ENCODE measurements around the gene STYK1.

The STYK1 gene, protein sequence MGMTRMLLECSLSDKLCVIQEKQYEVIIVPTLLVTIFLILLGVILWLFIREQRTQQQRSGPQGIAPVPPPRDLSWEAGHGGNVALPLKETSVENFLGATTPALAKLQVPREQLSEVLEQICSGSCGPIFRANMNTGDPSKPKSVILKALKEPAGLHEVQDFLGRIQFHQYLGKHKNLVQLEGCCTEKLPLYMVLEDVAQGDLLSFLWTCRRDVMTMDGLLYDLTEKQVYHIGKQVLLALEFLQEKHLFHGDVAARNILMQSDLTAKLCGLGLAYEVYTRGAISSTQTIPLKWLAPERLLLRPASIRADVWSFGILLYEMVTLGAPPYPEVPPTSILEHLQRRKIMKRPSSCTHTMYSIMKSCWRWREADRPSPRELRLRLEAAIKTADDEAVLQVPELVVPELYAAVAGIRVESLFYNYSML

DNA sequence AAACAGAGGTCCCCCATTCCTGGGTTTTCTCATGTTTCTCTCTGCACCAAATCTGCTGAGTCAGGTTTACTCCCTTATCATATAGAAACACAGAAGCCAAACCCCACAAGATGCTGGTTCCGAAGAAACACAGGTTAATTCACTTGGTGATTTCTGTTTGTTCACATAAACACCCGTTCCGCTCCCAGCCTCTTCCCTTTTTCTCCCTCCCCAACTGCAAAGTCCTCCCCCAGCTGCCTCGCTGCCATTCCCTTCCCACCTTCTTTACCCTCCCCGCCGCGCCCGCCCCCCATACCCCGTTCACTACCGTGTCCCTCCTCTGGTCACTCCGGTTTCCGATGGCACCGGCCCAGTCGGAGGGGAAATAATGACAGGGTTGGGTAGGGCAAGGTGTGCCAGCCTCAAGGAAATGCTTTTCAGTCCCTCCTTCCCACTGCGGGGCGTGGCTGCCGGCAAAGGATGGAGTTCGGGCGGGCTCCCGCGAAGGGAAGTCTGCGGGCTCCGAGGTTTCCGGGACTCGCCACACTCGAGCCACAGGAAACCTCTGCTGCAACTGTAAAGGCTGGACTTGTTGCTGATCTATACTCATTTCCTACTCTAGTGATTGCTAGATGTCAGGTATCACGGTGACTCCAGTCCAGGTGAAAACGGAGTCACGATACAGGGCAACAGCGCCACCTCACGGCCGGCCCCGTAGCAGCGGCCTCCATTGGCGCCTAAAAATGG is at the start of gene STYK1:
TSS of gene STYK1 (minus strand) at position 394 of the 726 bp plus-strand sequence. CDS start 39,434 bp downstream, outside the sequence.
- Mint-ChIP-seq H3K36me3 (ENCODE audit: low read depth) (no peaks in the 10 kb centered on the region), H3K4me3 (peak within 1 kb of the TSS; percentile 66), H3K9me3 (no peaks in the 10 kb centered on the region), H3K4me1 (ENCODE audit: low read depth) (peaks cover 33% of the 10 kb centered on the region), H3K27ac (no peak within 1 kb of the TSS), H3K27me3 (peaks cover 73% of the 10 kb centered on the region)
- intact Hi-C loops (cut with micrococcal nuclease): no loop called here

DNA sequence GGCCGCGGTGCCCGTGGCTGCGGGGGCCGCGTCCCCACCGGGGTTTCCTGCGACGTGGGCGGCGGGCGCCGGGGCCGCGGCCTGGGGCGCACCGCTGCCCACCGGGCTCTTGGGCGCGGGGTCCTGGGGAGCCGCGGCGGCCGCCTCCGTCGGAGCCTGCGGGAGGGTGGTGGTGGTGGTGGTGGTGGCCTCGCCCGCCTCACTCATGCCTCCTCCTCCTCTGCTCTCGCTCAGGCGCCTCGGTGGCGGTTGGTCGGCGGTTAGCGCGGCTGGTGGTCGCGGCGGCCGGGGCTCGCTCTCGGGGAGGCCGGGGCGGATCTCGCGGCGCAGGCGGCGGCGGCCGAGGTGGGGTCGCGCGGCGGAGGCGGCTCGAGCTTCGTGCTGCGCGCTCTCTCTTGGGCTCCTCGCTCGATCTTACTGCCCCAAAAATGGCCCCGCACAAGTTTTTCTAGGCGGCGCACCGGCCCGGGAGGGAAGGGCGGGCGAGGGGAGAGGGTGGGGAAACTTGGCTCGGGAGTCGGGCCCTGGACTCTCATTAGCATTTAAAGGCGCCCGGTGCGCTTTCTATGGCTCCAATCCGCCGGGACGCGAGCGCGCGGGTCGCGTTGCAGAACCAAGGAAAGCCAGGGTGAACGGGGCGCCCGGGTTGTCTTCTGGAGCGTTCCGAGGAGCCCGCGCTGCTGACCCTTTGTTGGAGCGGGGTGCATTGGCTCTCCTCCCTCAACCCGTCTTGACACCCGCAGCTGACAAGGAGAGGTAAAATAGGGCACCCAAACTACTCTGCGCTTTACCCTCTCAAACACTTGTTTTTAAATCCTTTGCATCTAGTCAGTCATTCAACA is 49.3 kb upstream of the STYK1 start, which contains the start of gene YBX3:
TSS of gene YBX3 (minus strand) at position 419 of the 842 bp plus-strand sequence. CDS start at position 207, 212 bp downstream.
- intact Hi-C loops (cut with micrococcal nuclease): loop anchor here (10.0 kb wide), 1 partner anchor 108 kb away; the partner anchor contains the start of gene MAGOHB
- H3K4me1 Mint-ChIP-seq (ENCODE audit: low read depth): peaks cover 29% of the 10 kb centered on the region
- H3K36me3 Mint-ChIP-seq (ENCODE audit: low read depth): peaks cover 14% of the 10 kb centered on the region
- no peaks in the 10 kb centered on the region for H3K9me3 Mint-ChIP-seq
- peaks cover 15% of the 10 kb centered on the region for H3K27me3 Mint-ChIP-seq
- peak within 1 kb of the TSS; percentile 96 for H3K27ac Mint-ChIP-seq
- peak within 1 kb of the TSS; percentile 96 for H3K4me3 Mint-ChIP-seq

DNA sequence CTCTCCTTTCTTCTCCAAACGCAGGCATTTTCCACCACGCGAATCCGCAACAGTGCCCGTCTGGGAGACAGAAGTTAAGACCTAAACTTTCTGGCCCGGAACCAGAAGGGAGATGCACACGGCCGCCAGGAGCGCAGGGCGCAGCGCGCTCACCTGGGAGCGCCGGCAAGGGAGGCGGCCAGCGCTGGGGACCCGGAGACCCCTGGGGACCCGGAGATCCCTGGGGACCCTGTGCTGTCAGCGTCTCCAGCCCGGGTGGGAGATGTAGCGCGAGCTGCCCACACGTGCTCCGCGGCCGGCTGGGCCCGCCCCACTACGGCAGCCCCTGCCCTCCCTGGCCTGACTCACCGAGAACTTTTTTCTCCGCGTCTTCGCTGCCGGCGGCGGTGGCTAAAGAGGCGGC is 48.7 kb upstream of the STYK1 start:
- H3K27me3 Mint-ChIP-seq: peaks cover 12% of the 10 kb centered on the region
- H3K4me1 Mint-ChIP-seq (ENCODE audit: low read depth): peaks cover 32% of the 10 kb centered on the region
- H3K27ac Mint-ChIP-seq: peak overlapping the region; percentile 96

DNA sequence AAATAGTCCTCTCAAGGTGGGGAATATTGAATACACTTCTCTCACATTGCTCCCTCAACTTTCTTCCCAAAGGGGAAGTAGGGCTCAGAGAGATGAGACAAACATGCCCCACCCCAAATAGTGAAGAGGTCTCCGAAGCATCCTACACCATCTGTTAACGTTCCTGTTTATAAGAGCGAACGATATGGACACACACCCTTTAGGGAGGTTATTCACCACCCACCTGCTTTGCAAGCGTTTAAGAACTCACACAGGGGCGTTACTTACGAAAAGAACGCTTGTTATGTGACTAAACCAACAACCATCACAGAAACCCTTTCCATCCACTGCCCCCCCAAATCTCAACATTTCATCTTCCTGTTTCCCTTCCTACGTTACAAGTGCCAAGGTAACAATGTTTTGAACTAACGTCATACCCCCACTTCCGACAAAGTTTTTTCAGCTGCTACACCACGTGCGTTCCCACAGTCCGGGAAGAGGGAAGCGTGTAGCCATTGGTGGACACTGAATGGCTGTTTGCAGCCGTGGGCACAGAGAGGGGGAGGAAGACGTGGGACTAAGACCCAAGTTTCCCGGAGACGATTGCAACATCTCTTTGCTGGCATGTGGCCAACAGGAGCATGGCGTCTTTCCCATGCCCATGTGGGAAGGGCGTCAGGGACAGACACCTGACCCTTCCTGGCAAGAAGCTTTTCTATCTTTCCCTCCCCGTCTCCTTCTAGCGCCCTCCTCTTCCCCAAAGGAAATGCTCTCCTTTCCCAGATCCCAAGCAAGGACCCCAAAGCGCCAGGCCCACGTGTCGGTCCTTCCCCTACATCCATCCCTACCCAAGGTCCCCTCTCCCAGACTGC is 48.0 kb upstream of the STYK1 start:
- peaks cover 22% of the 10 kb centered on the region for H3K36me3 Mint-ChIP-seq (ENCODE audit: low read depth)
- intact Hi-C loops (cut with micrococcal nuclease): loop anchor here (10.0 kb wide), 1 partner anchor 107 kb away; the partner anchor contains the start of gene MAGOHB
- peak overlapping the region; percentile 96 for H3K4me3 Mint-ChIP-seq
- H3K9me3 Mint-ChIP-seq: no peaks in the 10 kb centered on the region
- H3K27me3 Mint-ChIP-seq: peaks cover 12% of the 10 kb centered on the region
- H3K4me1 Mint-ChIP-seq (ENCODE audit: low read depth): peaks cover 32% of the 10 kb centered on the region
- peak overlapping the region; percentile 96 for H3K27ac Mint-ChIP-seq

More for the DNA sequence above, 48.7 kb upstream of the STYK1 start:
- Mint-ChIP-seq H3K9me3 (no peaks in the 10 kb centered on the region), H3K36me3 (ENCODE audit: low read depth) (peaks cover 17% of the 10 kb centered on the region), H3K4me3 (peak overlapping the region; percentile 96)
- intact Hi-C loops (cut with micrococcal nuclease): loop anchor here (10.0 kb wide), 1 partner anchor 108 kb away; the partner anchor contains the start of gene MAGOHB

DNA sequence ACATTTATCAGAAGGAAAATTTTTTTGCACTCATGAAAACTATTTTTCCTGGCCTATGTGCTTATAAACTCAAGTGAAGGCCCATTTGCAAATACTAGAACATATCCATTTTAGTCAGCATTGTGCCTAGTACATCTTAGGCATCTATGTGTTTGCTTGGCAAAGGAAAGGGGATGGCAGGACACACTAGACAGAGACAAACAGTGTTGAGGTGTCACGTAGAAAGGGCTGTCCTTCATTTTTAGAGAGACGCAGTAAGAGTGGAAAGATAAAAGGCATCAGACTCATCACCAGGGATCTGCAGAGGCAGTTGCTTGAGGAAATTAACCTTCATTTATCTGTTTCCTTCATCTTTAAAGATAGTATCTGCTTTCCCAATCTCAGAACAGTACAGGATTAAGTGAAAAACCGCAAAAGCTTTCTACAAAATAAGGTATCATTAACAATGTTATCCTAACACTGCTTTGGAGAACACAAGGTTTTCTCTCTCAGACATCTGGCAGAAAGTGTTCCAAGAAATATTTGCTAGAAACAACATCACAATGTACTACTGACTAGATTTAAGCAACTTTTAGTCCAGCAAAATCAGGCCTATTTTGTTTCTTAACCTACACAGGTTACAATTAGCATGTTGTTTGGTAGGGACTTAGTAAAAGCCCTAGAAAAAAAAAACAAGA is 47.3 kb upstream of the STYK1 start:
- H3K36me3 Mint-ChIP-seq (ENCODE audit: low read depth): peaks cover 30% of the 10 kb centered on the region
- peaks cover 32% of the 10 kb centered on the region for H3K4me1 Mint-ChIP-seq (ENCODE audit: low read depth)
- H3K27ac Mint-ChIP-seq: peak overlapping the region; percentile 96
- peak overlapping the region; percentile 96 for H3K4me3 Mint-ChIP-seq
- H3K27me3 Mint-ChIP-seq: peaks cover 11% of the 10 kb centered on the region
- intact Hi-C loops (cut with micrococcal nuclease): loop anchor here (10.0 kb wide), 1 partner anchor 106 kb away; the partner anchor contains the start of gene MAGOHB
- no peaks in the 10 kb centered on the region for H3K9me3 Mint-ChIP-seq

DNA sequence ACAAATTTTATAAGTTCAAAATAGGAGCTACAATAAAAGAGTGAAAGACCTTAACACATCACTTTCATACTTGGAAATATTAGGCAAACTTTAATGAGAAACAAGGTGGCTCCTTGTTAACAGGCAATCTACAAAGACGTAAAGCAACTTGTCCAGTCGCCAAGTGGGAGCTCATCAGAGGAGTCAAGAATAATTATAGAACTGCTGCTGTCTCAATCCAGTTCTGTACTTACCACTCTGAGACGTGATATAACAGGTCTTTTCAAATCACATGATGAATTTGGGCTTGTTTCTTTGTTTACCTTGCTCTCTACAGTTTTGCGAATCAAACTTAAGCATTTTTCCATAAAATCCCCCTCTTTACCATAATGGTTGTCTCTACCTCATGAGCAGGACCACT is 45.6 kb upstream of the STYK1 start:
- Mint-ChIP-seq H3K4me3 (no peak overlapping the region), H3K27ac (no peak overlapping the region), H3K9me3 (no peaks in the 10 kb centered on the region), H3K4me1 (ENCODE audit: low read depth) (peaks cover 32% of the 10 kb centered on the region), H3K36me3 (ENCODE audit: low read depth) (peaks cover 46% of the 10 kb centered on the region), H3K27me3 (peaks cover 6% of the 10 kb centered on the region)
- intact Hi-C loops (cut with micrococcal nuclease): loop anchor here (5.0 kb wide), 1 partner anchor 33 kb away; no protein-coding TSS in a partner anchor

DNA sequence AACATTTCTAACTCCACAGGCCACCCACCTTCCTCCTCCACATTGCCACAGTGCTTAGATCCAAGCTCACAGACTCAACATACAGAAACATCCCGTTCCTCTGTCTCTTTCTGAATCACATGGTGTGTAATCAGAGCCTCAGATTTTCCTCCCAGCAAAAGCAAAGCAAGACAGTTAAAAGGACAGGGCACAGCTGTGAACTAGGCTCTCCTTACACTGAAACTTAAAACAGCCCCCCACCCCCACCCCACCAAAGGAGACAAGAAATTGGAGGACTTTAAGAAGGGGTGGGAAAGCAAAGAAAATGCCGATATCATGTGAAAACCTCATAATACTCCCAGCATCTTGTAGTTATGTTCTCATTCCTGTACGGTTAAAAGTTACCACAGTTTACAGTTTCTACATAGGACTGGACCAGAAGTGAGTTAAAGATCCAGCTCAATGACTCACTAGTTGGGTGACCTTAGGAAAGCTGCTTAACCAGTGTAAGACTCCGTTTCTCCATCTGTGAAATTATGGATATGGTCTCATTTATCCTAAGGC is 44.5 kb upstream of the STYK1 start:
- Mint-ChIP-seq H3K36me3 (ENCODE audit: low read depth) (peaks cover 55% of the 10 kb centered on the region), H3K4me3 (no peak overlapping the region), H3K9me3 (no peaks in the 10 kb centered on the region), H3K27me3 (no peaks in the 10 kb centered on the region), H3K4me1 (ENCODE audit: low read depth) (peaks cover 32% of the 10 kb centered on the region), H3K27ac (no peak overlapping the region)
- intact Hi-C loops (cut with micrococcal nuclease): loop anchor here (5.0 kb wide), 1 partner anchor 34 kb away; no protein-coding TSS in a partner anchor

DNA sequence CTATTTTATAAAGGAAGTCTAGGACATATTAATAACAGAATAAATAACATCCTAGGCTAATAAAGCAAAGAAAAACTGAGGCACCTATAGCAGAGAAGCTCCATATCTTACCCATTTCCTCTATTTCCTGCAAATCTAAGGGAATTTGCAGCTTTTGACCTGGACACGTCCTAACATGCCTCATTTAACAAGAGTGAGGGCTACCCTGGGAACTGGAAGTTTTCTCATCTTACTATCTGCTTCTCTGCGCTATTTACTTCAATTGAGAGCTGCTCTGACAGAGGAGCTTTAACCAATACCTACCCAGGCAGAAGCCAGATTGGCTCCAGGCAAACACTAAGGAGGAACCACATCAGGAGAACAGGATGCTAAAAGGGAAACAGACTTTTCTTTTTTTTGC is 43.6 kb upstream of the STYK1 start:
- no peak overlapping the region for H3K27ac Mint-ChIP-seq
- intact Hi-C loops (cut with micrococcal nuclease): loop anchor here (5.0 kb wide), 1 partner anchor 35 kb away; no protein-coding TSS in a partner anchor
- H3K36me3 Mint-ChIP-seq (ENCODE audit: low read depth): peaks cover 62% of the 10 kb centered on the region
- H3K4me3 Mint-ChIP-seq: no peak overlapping the region
- no peaks in the 10 kb centered on the region for H3K9me3 Mint-ChIP-seq
- no peaks in the 10 kb centered on the region for H3K27me3 Mint-ChIP-seq
- H3K4me1 Mint-ChIP-seq (ENCODE audit: low read depth): peaks cover 31% of the 10 kb centered on the region

DNA sequence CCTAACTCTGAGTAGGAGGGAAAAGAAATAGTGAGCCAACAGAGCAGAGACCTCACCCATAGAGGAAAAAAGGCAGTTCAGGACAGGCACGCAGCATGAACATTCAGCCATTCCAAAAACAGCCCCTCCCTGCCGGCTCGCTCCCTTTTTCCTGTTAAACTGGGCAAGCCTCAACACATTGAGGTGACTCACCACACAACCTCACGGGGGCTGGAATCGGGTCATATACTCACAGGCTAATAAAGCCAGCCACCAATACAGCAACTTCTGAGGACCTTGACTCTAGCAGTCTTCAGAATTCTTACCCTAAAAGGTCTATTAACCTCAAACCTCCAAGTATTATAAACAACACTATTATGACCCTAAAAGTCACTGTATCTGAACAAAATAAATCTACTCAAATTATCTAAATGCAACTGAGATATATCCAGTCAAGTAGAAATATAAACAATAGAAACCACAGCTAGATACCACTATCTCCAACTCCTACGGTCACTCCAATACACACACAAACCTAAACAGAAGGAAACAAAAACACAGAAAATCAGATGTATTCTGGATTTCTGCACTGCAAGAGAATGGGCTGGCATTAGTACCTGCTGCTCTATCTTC is 43.0 kb upstream of the STYK1 start:
- H3K36me3 Mint-ChIP-seq (ENCODE audit: low read depth): peaks cover 62% of the 10 kb centered on the region
- H3K27ac Mint-ChIP-seq: no peak overlapping the region
- H3K4me1 Mint-ChIP-seq (ENCODE audit: low read depth): peaks cover 25% of the 10 kb centered on the region
- no peak overlapping the region for H3K4me3 Mint-ChIP-seq
- no peaks in the 10 kb centered on the region for H3K9me3 Mint-ChIP-seq
- no peaks in the 10 kb centered on the region for H3K27me3 Mint-ChIP-seq
- intact Hi-C loops (cut with micrococcal nuclease): loop anchor here (5.0 kb wide), 1 partner anchor 35 kb away; no protein-coding TSS in a partner anchor

DNA sequence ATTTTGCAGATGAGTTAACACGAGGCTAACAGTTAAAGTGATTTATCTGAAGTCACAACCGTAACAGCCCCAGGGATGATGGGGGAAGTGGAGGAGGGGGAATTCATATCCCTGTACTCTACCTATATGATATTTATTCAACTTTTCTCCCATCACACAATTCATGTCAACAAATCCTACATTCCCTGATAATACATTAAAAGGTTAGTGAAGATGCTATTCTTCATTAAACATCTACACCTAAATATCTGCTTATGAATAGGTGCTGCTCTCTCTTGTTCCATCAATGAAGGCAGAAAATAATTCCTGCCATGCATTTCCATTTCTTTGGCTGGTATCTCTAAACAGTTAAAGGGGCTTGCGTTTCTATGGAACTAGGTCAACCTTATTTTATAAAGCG is 42.4 kb upstream of the STYK1 start:
- Mint-ChIP-seq H3K27ac (no peak overlapping the region), H3K4me3 (no peak overlapping the region), H3K9me3 (no peaks in the 10 kb centered on the region), H3K36me3 (ENCODE audit: low read depth) (peaks cover 65% of the 10 kb centered on the region), H3K27me3 (no peaks in the 10 kb centered on the region), H3K4me1 (ENCODE audit: low read depth) (peaks cover 20% of the 10 kb centered on the region)
- intact Hi-C loops (cut with micrococcal nuclease): loop anchor here (5.0 kb wide), 1 partner anchor 36 kb away; no protein-coding TSS in a partner anchor

DNA sequence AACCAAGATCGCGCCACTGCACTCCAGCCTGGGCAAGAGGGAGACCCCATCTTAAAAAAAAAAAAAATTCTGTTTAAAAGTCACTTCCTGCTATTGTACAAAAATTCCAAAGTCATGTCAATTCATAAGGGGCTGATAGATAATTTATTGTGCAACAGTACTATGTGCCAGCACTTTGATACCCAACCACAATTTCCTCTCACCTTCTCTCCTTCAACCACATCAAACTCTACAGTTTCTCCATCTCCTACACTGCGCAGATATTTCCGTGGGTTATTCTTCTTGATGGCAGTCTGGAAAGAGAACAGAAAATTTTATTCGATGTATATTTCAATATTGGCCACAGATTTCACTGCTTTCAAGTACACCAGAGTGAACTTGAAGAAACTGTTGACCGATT is 41.6 kb upstream of the STYK1 start:
- no peaks in the 10 kb centered on the region for H3K9me3 Mint-ChIP-seq
- peaks cover 68% of the 10 kb centered on the region for H3K36me3 Mint-ChIP-seq (ENCODE audit: low read depth)
- no peak overlapping the region for H3K27ac Mint-ChIP-seq
- intact Hi-C loops (cut with micrococcal nuclease): loop anchor here (5.0 kb wide), 1 partner anchor 37 kb away; no protein-coding TSS in a partner anchor
- peaks cover 15% of the 10 kb centered on the region for H3K4me1 Mint-ChIP-seq (ENCODE audit: low read depth)
- no peaks in the 10 kb centered on the region for H3K27me3 Mint-ChIP-seq
- H3K4me3 Mint-ChIP-seq: no peak overlapping the region
